ENCODE measurements around the gene CNTRL.

- TF ChIP-seq POLR2AphosphoS5 (IDR thresholded peaks at IDR 0.05; ENCODE audit: low read depth, low read length) (no peak), REST (IDR thresholded peaks at IDR 0.05; ENCODE audit: insufficient read depth in 1 of 2, low read depth in 2 of 2, low read length in 2 of 2) (no peak), TAF1 (IDR thresholded peaks at IDR 0.05; ENCODE audit: borderline replicate concordance, insufficient read depth, low read length) (no peak), SIN3A (IDR thresholded peaks at IDR 0.05; ENCODE audit: borderline replicate concordance, insufficient read depth, low read length) (no peak), FOXP2 (optimal IDR thresholded peaks at IDR 0.05; ENCODE audit: borderline replicate concordance, extremely low read depth, extremely low read length, insufficient read depth) (no peak)
These were observed 104.1 kb downstream of the CNTRL start for GRCh38 chr9:121178676-121179372.
